GM19239 (cell line): ENCODE data around the gene GGTLC2.
A peak's percentile ranks its signal among the peaks of the same experiment; 100 is the strongest.
"Not testable (repeated sequence)": the region's sequence is repeated elsewhere in the genome, so short reads cannot be mapped to it uniquely, and the experiment has no call there.

Source experiments
- DNase-seq: peaks from one replicate; pipeline ENCODE4 v3.0.0; 2011; ENCODE audit warnings: low spot score; ENCODE audit not compliant: insufficient read length
- FAIRE-seq: peaks from 2 replicates; lab custom pipeline; 2011; peaks lifted over from hg19 to GRCh38; lab: Jason Lieb, UNC

The GGTLC2 gene

GRCh38 chr22:22644314-22644713, at the start of gene GGTLC2:
Gene GGTLC2, plus strand, starts transcription at chr22:22644614. Its CDS starts 1,732 bp downstream, at chr22:22646346.
- not testable (repeated sequence) for FAIRE-seq, DNase-seq

- FAIRE-seq, result no peak
These were observed 49.2 kb upstream of the GGTLC2 start for GRCh38 chr22:22595001-22595835.

GRCh38 chr22:22598144-22598543, 46.3 kb upstream of the GGTLC2 start:
- DNase-seq (no peak), FAIRE-seq (no peak)

More at GRCh38 chr22:22595001-22595835, 49.2 kb upstream of the GGTLC2 start:
- no peak for DNase-seq

GRCh38 chr22:22599248-22599647, 45.2 kb upstream of the GGTLC2 start:
- FAIRE-seq (no peak), DNase-seq (no peak)

- FAIRE-seq, result no peak
- DNase-seq, result no peak
These were observed 43.7 kb upstream of the GGTLC2 start for GRCh38 chr22:22600531-22601261.

- DNase-seq, result no peak
- no peak for FAIRE-seq
These were observed 40.9 kb upstream of the GGTLC2 start for GRCh38 chr22:22603470-22603947.

GRCh38 chr22:22604326-22605073, 39.9 kb upstream of the GGTLC2 start:
- FAIRE-seq (peak; percentile 62), DNase-seq (no peak)

- DNase-seq (no peak), FAIRE-seq (peak; percentile 42)
These were observed 39.4 kb upstream of the GGTLC2 start for GRCh38 chr22:22605074-22605404.

- not testable (repeated sequence) for DNase-seq, FAIRE-seq
These were observed 36.4 kb upstream of the GGTLC2 start for GRCh38 chr22:22608022-22608421.

GRCh38 chr22:22609291-22609690, 35.1 kb upstream of the GGTLC2 start:
- no peak for FAIRE-seq

GRCh38 chr22:22612516-22612915, 31.9 kb upstream of the GGTLC2 start:
- FAIRE-seq, result no peak
- DNase-seq, result no peak

More at GRCh38 chr22:22609291-22609690, 35.1 kb upstream of the GGTLC2 start:
- DNase-seq, result no peak

GRCh38 chr22:22614065-22614464, 30.3 kb upstream of the GGTLC2 start:
- no peak for DNase-seq
- no peak for FAIRE-seq

GRCh38 chr22:22616636-22617035, 27.8 kb upstream of the GGTLC2 start:
- FAIRE-seq (peak; percentile 69), DNase-seq (peak; percentile 22)

- FAIRE-seq (no peak), DNase-seq (no peak)
These were observed 26.0 kb upstream of the GGTLC2 start for GRCh38 chr22:22618448-22618847.

- no peak for FAIRE-seq
These were observed 25.5 kb upstream of the GGTLC2 start for GRCh38 chr22:22618923-22619322.

GRCh38 chr22:22619765-22620414, 24.5 kb upstream of the GGTLC2 start:
- FAIRE-seq (no peak), DNase-seq (no peak)

More at GRCh38 chr22:22618923-22619322, 25.5 kb upstream of the GGTLC2 start:
- no peak for DNase-seq

GRCh38 chr22:22628546-22629495, 15.6 kb upstream of the GGTLC2 start:
- not testable (repeated sequence) for FAIRE-seq, DNase-seq

- DNase-seq, FAIRE-seq: not testable (repeated sequence)
These were observed 13.2 kb upstream of the GGTLC2 start for GRCh38 chr22:22631223-22631652.

GRCh38 chr22:22632226-22632625, 12.2 kb upstream of the GGTLC2 start:
- FAIRE-seq, result not testable (repeated sequence)

More at GRCh38 chr22:22632226-22632625, 12.2 kb upstream of the GGTLC2 start:
- not testable (repeated sequence) for DNase-seq
